Measurements from ENCODE around the gene PGF. TPM values are rescaled to one million over a fixed set of nuclear protein-coding genes. Genes with fewer than 3 reads are reported as not detected.
A peak's percentile ranks its signal among the peaks of the same experiment; 100 is the strongest.
"Not testable (repeated sequence)": the region's sequence is repeated elsewhere in the genome, so short reads cannot be mapped to it uniquely, and the experiment has no call there.

Gene PGF
- total and polyA plus RNA-seq, 8 donors: 1.8 to 13.3 (median 6.4) TPM; not detected in 1

- H3K4me3 ChIP-seq: no peak overlapping the region
- no peak for TF ChIP-seq POLR2AphosphoS5 (IDR thresholded peaks at IDR 0.05)
- TF ChIP-seq CTCF (IDR thresholded peaks at IDR 0.05): no peak
- TF ChIP-seq POLR2A (IDR thresholded peaks at IDR 0.05): no peak
- TF ChIP-seq EP300 (IDR thresholded peaks at IDR 0.05): no peak
- no peaks in the 10 kb centered on the region for H3K9me3 ChIP-seq
- H3K4me1 ChIP-seq: peaks cover 19 to 34% (median 28%) of the 10 kb centered on the region in 4 donors
- H3K36me3 ChIP-seq: no peaks in the 10 kb centered on the region
- WGBS, 5 donors: 89 to 96% (median 93%) methylated on average over 11 of the region's 11 CpGs
- no peak overlapping the region for H3K27ac ChIP-seq
- intact Hi-C loops (cut with DNase I; ENCODE audit: low total_unique reads): no loop called here
- peaks cover 0 to 37% (median 9%) of the 10 kb centered on the region in 3 donors for H3K27me3 ChIP-seq
- DNase-seq: no peak
Measured at GRCh38 chr14:74936151-74936550, 19.2 kb downstream of the PGF start.

- Histone ChIP-seq H3K36me3 (no peaks in the 10 kb centered on the region), H3K9me3 (no peaks in the 10 kb centered on the region), H3K27me3 (peaks cover 0 to 46% (median 14%) of the 10 kb centered on the region in 3 donors), H3K27ac (no peak overlapping the region), H3K4me3 (no peak overlapping the region), H3K4me1 (peaks cover 15 to 25% (median 21%) of the 10 kb centered on the region in 4 donors)
- TF ChIP-seq POLR2AphosphoS5 (IDR thresholded peaks at IDR 0.05) (no peak), POLR2A (IDR thresholded peaks at IDR 0.05) (no peak), CTCF (IDR thresholded peaks at IDR 0.05) (no peak), EP300 (IDR thresholded peaks at IDR 0.05) (no peak)
- DNase-seq: no peak
- WGBS, 5 donors: 80 to 93% (median 85%) methylated on average over 9 of the region's 9 CpGs
- intact Hi-C loops (cut with DNase I; ENCODE audit: low total_unique reads): no loop called here
Measured at GRCh38 chr14:74935360-74935680, 20.1 kb downstream of the PGF start.

- TF ChIP-seq POLR2AphosphoS5 (IDR thresholded peaks at IDR 0.05) (no peak), POLR2A (IDR thresholded peaks at IDR 0.05) (no peak), EP300 (IDR thresholded peaks at IDR 0.05) (no peak), CTCF (IDR thresholded peaks at IDR 0.05) (no peak)
- intact Hi-C loops (cut with DNase I; ENCODE audit: low total_unique reads): no loop called here
- DNase-seq: no peak
- Histone ChIP-seq H3K36me3 (no peaks in the 10 kb centered on the region), H3K4me1 (peaks cover 10 to 19% (median 18%) of the 10 kb centered on the region in 4 donors), H3K27ac (peak overlapping the region in 2 of 5 donors; percentile 12 to 20), H3K4me3 (no peak overlapping the region), H3K27me3 (peaks cover 0 to 51% (median 16%) of the 10 kb centered on the region in 3 donors), H3K9me3 (no peaks in the 10 kb centered on the region)
- WGBS, 5 donors: 63 to 72% (median 69%) methylated on average over 16 to 26 of the region's 26 CpGs
Measured at GRCh38 chr14:74934476-74935359, 20.7 kb downstream of the PGF start.

GRCh38 chr14:74934041-74934440 lies 21.4 kb downstream of the PGF start:
- peak overlapping the region in 1 of 5 donors; percentile 20 for H3K27ac ChIP-seq
- H3K4me3 ChIP-seq: no peak overlapping the region
- no peak for DNase-seq
- peaks cover 3 to 13% (median 11%) of the 10 kb centered on the region in 4 donors for H3K4me1 ChIP-seq
- H3K36me3 ChIP-seq: no peaks in the 10 kb centered on the region
- 43 to 59% (median 51%) methylated on average over 4 of the region's 4 CpGs for WGBS, 5 donors
- no peaks in the 10 kb centered on the region for H3K9me3 ChIP-seq
- intact Hi-C loops (cut with DNase I; ENCODE audit: low total_unique reads): no loop called here
- TF ChIP-seq CTCF (IDR thresholded peaks at IDR 0.05) (no peak), EP300 (IDR thresholded peaks at IDR 0.05) (no peak), POLR2AphosphoS5 (IDR thresholded peaks at IDR 0.05) (no peak), POLR2A (IDR thresholded peaks at IDR 0.05) (no peak)
- H3K27me3 ChIP-seq: peaks cover 0 to 57% (median 16%) of the 10 kb centered on the region in 3 donors

GRCh38 chr14:74932936-74933335 lies 22.5 kb downstream of the PGF start:
- intact Hi-C loops (cut with DNase I; ENCODE audit: low total_unique reads); DNase-seq; H3K36me3 ChIP-seq; H3K9me3 ChIP-seq; H3K4me3 ChIP-seq: not testable (repeated sequence)
- peaks cover 0 to 12% (median 9%) of the 10 kb centered on the region in 4 donors for H3K4me1 ChIP-seq
- H3K27ac ChIP-seq: peak overlapping the region in 1 of 5 donors; percentile 20
- H3K27me3 ChIP-seq: peaks cover 0 to 65% (median 16%) of the 10 kb centered on the region in 3 donors
- WGBS, 5 donors: 74 to 87% (median 79%) methylated on average over 4 of the region's 4 CpGs
